Fibroblast of the aortic adventitia (primary cell): ENCODE measurements around the gene JPT1. TPM values are rescaled to one million over a fixed set of nuclear protein-coding genes. Genes with fewer than 3 reads are reported as not detected.

Experiments used
- DNase-seq: peaks from one replicate; pipeline ENCODE4 v3.0.0-alpha.2; 2010; ENCODE audit warnings: low read depth
- H3K4me3 ChIP-seq: 2 replicates; pipeline ENCODE4 v1.5.1; 2011; ENCODE audit warnings: low read depth, mild to moderate bottlenecking, control low read depth, low read length, moderate library complexity
- CTCF ChIP-seq: IDR thresholded peaks from 2 replicates; pipeline ENCODE4 v1.5.1; 2011; ENCODE audit warnings: mild to moderate bottlenecking, low read length, control low read depth, inconsistent platforms; ENCODE audit not compliant: insufficient read depth
- total RNA-seq: library from RNA; depleted of rRNA; stranded (reverse); fragments of >200 nt; gene quantifications from 2 replicates; pipeline ENCODE4 v1.2.3, GENCODE V29; 2012; ENCODE audit warnings: low replicate concordance

JPT1 gene
- total RNA-seq, 1 donor: 71.1 TPM

GRCh38 chr17:75109407-75110233 is 44.7 kb downstream of the JPT1 start, which contains the start of gene ARMC7:
TSS of gene ARMC7 (plus strand) at chr17:75109969. CDS start at chr17:75110289, 320 bp downstream.
- DNase-seq: peak; percentile 72
- TF ChIP-seq CTCF: no peak
- H3K4me3 ChIP-seq: peak within 1 kb of the TSS; percentile 91

- no peak for DNase-seq
- peak overlapping the region; percentile 91 for H3K4me3 ChIP-seq
- TF ChIP-seq CTCF: no peak
These were observed 45.3 kb downstream of the JPT1 start for GRCh38 chr17:75109046-75109406.

- no peak for TF ChIP-seq CTCF
- no peak overlapping the region for H3K4me3 ChIP-seq
- no peak for DNase-seq
These were observed 46.1 kb downstream of the JPT1 start for GRCh38 chr17:75108193-75108592.

- TF ChIP-seq CTCF: peak; percentile 93
- no peak overlapping the region for H3K4me3 ChIP-seq
- DNase-seq: peak; percentile 36
These were observed 48.9 kb downstream of the JPT1 start for GRCh38 chr17:75105126-75106080.

- no peak for TF ChIP-seq CTCF
- no peak overlapping the region for H3K4me3 ChIP-seq
- no peak for DNase-seq
These were observed 50.4 kb downstream of the JPT1 start for GRCh38 chr17:75103601-75104554.

GRCh38 chr17:75102385-75102821 is 51.9 kb downstream of the JPT1 start:
- no peak for TF ChIP-seq CTCF
- H3K4me3 ChIP-seq: no peak overlapping the region
- no peak for DNase-seq
